HFFc6 (cell line): Measurements from ENCODE around the gene SCIN. TPM values are rescaled to one million over a fixed set of nuclear protein-coding genes. Genes with fewer than 3 reads are reported as not detected.
A peak's percentile ranks its signal among the peaks of the same experiment; 100 is the strongest.

Experiments used
- DNase-seq: peaks from one replicate; pipeline ENCODE4 v3.0.0-alpha.2; 2018
- H3K27ac Mint-ChIP-seq: 2 replicates; pipeline ENCODE4 v1.8.0; 2020; ENCODE audit warnings: mild to moderate bottlenecking, mixed read lengths
- H3K27me3 Mint-ChIP-seq: 2 replicates; pipeline ENCODE4 v1.8.0; 2021; ENCODE audit warnings: mild to moderate bottlenecking, moderate library complexity, mixed read lengths; ENCODE audit not compliant: insufficient read depth
- H3K36me3 Mint-ChIP-seq: 2 replicates; pipeline ENCODE4 v1.8.0; 2021; ENCODE audit warnings: low read depth, mixed read lengths
- H3K4me1 Mint-ChIP-seq: 2 replicates; pipeline ENCODE4 v1.8.0; 2020; ENCODE audit warnings: low read depth, mixed read lengths
- H3K4me3 Mint-ChIP-seq: 2 replicates; pipeline ENCODE4 v1.8.0; 2020; ENCODE audit warnings: mild to moderate bottlenecking, moderate library complexity, mixed read lengths
- H3K9me3 Mint-ChIP-seq: 2 replicates; pipeline ENCODE4 v1.8.0; 2020; ENCODE audit warnings: mild to moderate bottlenecking, mixed read lengths
- total RNA-seq, 6 experiments: library from RNA; stranded (reverse); fragmentation: NEBNext Ultra II Directional; extraction: Animal tissue kit (Norgen Biotek cat#: 25700); gene quantifications; 2 replicates in 1 of 6; 3 replicates in 5 of 6; pipeline ENCODE4 v1.2.3, GENCODE V29; 2021
- TF ChIP-seq, protein P1 (sequence below): fragments of 200-600 bp; sonication (generic); IDR thresholded peaks from 2 replicates; pipeline ENCODE4 v1.5.0; 2021; ENCODE audit warnings: antibody characterized with exemption, mild to moderate bottlenecking

Gene SCIN
- total RNA-seq, 6 experiments from 2014 or later, result 0.92 to 50.8 (median 47.4) TPM

DNA sequence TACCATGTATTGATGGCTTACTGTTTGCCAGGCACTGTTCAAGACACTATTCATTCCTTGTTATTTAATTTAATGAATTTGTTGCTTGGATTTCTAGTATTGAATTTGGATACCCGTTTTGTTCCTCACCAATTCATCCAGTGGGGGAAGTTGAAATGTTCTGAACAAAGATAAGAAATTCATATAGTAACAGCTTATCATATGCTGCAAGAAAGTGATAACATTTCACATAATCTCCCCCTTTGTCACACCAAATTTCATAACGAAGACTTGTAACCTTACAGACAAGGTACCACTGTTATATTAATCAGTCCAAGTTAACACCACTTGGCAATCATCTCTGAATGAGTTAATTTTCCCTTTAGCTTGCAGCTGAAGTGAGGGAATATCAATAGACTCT lies 42.1 kb downstream of the SCIN start:
- H3K9me3 Mint-ChIP-seq, result no peaks in the 10 kb centered on the region
- H3K4me3 Mint-ChIP-seq, result no peak overlapping the region
- no peaks in the 10 kb centered on the region for H3K27me3 Mint-ChIP-seq
- peaks cover 30% of the 10 kb centered on the region; the same call in 1 of the 2 replicates for H3K4me1 Mint-ChIP-seq
- H3K27ac Mint-ChIP-seq, result no peak overlapping the region
- TF ChIP-seq, protein P1, sequence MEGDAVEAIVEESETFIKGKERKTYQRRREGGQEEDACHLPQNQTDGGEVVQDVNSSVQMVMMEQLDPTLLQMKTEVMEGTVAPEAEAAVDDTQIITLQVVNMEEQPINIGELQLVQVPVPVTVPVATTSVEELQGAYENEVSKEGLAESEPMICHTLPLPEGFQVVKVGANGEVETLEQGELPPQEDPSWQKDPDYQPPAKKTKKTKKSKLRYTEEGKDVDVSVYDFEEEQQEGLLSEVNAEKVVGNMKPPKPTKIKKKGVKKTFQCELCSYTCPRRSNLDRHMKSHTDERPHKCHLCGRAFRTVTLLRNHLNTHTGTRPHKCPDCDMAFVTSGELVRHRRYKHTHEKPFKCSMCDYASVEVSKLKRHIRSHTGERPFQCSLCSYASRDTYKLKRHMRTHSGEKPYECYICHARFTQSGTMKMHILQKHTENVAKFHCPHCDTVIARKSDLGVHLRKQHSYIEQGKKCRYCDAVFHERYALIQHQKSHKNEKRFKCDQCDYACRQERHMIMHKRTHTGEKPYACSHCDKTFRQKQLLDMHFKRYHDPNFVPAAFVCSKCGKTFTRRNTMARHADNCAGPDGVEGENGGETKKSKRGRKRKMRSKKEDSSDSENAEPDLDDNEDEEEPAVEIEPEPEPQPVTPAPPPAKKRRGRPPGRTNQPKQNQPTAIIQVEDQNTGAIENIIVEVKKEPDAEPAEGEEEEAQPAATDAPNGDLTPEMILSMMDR, result no peak
- H3K36me3 Mint-ChIP-seq, result peaks cover 4% of the 10 kb centered on the region; the same call in 1 of the 2 replicates
- DNase-seq, result no peak

DNA sequence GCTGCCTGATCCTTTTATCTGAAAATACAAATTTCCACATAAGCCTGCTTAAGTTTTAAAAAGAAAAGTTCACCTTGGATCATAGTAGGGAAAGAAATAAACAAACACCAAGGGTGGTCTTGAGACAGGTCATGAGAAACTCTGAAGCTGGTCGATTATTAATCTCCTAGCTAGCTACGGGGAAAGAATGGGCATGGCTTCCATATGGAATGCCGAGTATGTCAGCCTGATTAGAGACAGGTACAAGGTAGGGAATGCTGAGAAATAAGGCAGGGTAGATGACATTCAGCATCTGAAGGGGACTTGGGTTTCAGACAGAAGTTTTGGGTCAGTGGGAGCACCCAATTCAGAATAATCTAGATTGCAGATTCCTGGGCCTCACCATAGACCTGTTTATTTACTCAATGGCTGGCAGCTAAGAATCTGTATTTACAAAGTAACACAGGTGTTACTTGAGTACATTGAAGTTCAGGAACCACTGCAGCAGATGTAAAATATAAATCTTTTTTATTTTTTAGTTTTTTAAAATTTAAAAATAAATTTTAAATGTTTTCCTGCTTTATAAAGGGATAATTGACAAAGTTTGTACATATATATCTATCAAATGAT lies 49.0 kb downstream of the SCIN start:
- TF ChIP-seq, protein P1, result no peak
- Mint-ChIP-seq H3K27ac (no peak overlapping the region), H3K36me3 (peaks cover 4% of the 10 kb centered on the region; the same call in 1 of the 2 replicates), H3K4me1 (peaks cover 59% of the 10 kb centered on the region), H3K4me3 (no peak overlapping the region), H3K9me3 (no peaks in the 10 kb centered on the region), H3K27me3 (no peaks in the 10 kb centered on the region)
- no peak for DNase-seq

DNA sequence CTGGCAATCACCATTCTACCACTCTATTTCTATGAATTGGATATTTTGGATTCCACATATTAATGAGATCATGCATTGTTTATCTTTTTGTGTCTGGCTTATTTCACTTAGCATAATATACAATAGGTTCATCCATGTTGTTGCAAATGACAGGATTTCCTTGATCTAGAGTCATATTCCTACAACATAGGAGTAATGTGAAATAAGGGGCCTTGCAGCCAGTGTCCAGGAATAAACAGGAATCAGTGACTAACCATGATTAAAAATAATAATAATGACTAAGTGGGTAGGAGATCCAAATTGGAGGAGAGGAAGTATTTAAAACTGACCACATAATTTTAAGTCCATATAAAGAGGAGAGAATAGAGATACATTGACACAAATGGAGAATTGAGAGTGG lies 49.9 kb downstream of the SCIN start:
- peaks cover under 1% of the 10 kb centered on the region; the same call in 1 of the 2 replicates for H3K36me3 Mint-ChIP-seq
- peak overlapping the region; percentile 20; the same call in 1 of the 2 replicates for H3K4me3 Mint-ChIP-seq
- no peaks in the 10 kb centered on the region for H3K27me3 Mint-ChIP-seq
- H3K9me3 Mint-ChIP-seq, result no peaks in the 10 kb centered on the region
- peak overlapping the region; percentile 1; the same call in 1 of the 2 replicates for H3K27ac Mint-ChIP-seq
- peak; percentile 7 for DNase-seq
- TF ChIP-seq, protein P1, result no peak
- H3K4me1 Mint-ChIP-seq, result peaks cover 59% of the 10 kb centered on the region

- TF ChIP-seq, protein P1, result no peak
- peaks cover 6% of the 10 kb centered on the region; the same call in 1 of the 2 replicates for H3K27me3 Mint-ChIP-seq
- H3K9me3 Mint-ChIP-seq, result no peaks in the 10 kb centered on the region
- H3K36me3 Mint-ChIP-seq, result no peaks in the 10 kb centered on the region
- DNase-seq, result no peak
- no peak overlapping the region for H3K4me3 Mint-ChIP-seq
- H3K4me1 Mint-ChIP-seq, result peaks cover 46% of the 10 kb centered on the region
- H3K27ac Mint-ChIP-seq, result no peak overlapping the region
Measured at GRCh38 chr7:12623223-12623622, 52.7 kb downstream of the SCIN start.

DNA sequence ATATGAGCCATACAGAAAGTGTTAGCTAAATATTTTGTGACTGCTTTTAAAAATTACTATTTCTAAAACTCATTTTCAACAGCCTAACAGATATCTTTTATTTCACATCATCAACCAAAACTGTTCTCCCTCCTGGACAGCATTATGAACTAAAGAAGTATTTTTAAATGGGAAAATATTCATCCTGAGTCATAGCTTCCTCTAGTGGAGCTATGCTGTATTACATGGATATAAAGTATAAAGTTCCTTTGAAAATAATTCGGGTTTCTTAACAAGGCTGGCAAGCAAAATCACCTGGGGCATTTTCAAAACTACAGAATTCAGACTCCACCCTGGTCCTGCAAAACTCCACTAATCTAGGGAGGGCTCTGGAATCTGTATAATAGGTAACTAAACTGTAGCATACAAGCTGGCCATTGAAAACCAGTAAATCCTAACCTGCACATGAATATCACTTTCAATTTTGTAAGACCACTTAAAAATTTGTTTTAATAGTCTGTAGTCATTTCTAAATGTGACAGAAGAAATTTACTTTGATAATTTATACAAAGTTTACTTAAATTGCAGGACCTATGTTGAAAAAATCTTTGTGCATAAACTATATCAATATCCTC lies 53.5 kb downstream of the SCIN start:
- no peaks in the 10 kb centered on the region for H3K36me3 Mint-ChIP-seq

More for the DNA sequence above, 53.5 kb downstream of the SCIN start:
- Mint-ChIP-seq H3K4me1 (peaks cover 38% of the 10 kb centered on the region), H3K9me3 (no peaks in the 10 kb centered on the region), H3K27ac (no peak overlapping the region), H3K27me3 (peaks cover 6% of the 10 kb centered on the region; the same call in 1 of the 2 replicates), H3K4me3 (peak overlapping the region; percentile 54)
- TF ChIP-seq, protein P1, result peak; percentile 95
- DNase-seq, result peak; percentile 32
